GM12874 (cell line): ENCODE results near the gene C4orf50.

ENCODE experiments used
- TF ChIP-seq, protein P1 (sequence below): IDR thresholded peaks from 2 replicates; pipeline ENCODE4 v1.5.1; 2011; ENCODE audit warnings: low read depth, mild to moderate bottlenecking, control low read depth, low read length, moderate library complexity; ENCODE audit not compliant: insufficient read depth

The C4orf50 gene

GRCh38 chr4:6043843-6044242 is 25.6 kb upstream of the C4orf50 start:
- TF ChIP-seq, protein P1, sequence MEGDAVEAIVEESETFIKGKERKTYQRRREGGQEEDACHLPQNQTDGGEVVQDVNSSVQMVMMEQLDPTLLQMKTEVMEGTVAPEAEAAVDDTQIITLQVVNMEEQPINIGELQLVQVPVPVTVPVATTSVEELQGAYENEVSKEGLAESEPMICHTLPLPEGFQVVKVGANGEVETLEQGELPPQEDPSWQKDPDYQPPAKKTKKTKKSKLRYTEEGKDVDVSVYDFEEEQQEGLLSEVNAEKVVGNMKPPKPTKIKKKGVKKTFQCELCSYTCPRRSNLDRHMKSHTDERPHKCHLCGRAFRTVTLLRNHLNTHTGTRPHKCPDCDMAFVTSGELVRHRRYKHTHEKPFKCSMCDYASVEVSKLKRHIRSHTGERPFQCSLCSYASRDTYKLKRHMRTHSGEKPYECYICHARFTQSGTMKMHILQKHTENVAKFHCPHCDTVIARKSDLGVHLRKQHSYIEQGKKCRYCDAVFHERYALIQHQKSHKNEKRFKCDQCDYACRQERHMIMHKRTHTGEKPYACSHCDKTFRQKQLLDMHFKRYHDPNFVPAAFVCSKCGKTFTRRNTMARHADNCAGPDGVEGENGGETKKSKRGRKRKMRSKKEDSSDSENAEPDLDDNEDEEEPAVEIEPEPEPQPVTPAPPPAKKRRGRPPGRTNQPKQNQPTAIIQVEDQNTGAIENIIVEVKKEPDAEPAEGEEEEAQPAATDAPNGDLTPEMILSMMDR: no peak

DNA sequence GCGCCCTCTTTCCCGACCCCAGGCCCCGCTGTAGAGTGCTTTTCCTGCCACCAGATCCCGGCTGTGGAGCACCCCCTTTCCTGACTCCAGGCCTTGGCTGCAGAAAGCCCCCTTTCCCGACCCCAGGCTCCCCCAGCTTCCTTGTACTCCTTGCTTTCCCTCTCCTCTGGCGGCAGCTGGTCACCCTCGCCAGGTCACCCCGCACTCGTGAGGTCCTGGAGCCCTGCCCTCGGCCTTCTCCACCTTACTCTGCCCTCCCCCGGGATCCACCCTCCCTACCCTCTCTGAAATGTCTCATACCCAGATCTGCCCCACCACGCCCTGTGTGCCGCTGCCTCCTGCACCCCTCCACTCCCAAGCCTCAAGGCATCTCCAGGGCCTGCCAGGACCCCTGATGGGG is 25.0 kb upstream of the C4orf50 start:
- TF ChIP-seq, protein P1: no peak

GRCh38 chr4:6042293-6043063 is 24.2 kb upstream of the C4orf50 start:
- TF ChIP-seq, protein P1: no peak

GRCh38 chr4:6041800-6042199 is 23.6 kb upstream of the C4orf50 start:
- TF ChIP-seq, protein P1: no peak

GRCh38 chr4:6038711-6039110 is 20.5 kb upstream of the C4orf50 start:
- TF ChIP-seq, protein P1: no peak

DNA sequence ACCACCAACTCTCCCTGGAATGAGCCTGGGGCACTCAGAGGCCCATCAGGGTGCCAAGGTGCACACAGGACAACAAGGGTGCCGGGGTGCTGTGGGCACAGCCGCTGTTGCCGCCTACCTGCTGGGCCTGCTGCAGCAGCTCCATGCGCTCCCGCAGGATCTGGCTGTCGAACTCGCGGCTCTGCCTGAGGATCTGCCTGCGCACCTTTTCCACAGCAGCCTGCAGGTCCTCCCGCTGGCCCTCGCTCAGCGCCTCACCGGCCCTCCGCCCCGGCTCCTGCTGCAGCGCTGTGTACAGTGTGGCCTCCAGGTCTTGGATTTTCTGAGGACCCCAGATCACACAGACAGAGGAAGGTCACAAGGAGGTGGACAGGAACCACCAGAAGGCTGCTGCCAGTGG is 17.6 kb upstream of the C4orf50 start:
- TF ChIP-seq, protein P1: no peak

GRCh38 chr4:6033381-6033780 is 15.2 kb upstream of the C4orf50 start:
- TF ChIP-seq, protein P1: no peak
